GM18951 (cell line): ENCODE data around the gene FBXL19.
"Not testable (repeated sequence)": the region's sequence is repeated elsewhere in the genome, so short reads cannot be mapped to it uniquely, and the experiment has no call there.

Experiments
- POLR2A ChIP-seq: IDR thresholded peaks from 4 replicates; pipeline ENCODE4 v1.6.1; 2011; ENCODE audit warnings: mild to moderate bottlenecking; ENCODE audit not compliant: insufficient read length, insufficient read depth; ENCODE audit errors: extremely low read depth
- in situ Hi-C: fragments of 300-500 bp; cut with MboI; formaldehyde crosslinking; loops from one replicate; pipeline ENCODE4 v1.12.0; 2022; ENCODE audit warnings: low sequenced_read_pairs, mixed read lengths, inconsistent platforms; ENCODE audit not compliant: unreplicated experiment

FBXL19 gene

DNA sequence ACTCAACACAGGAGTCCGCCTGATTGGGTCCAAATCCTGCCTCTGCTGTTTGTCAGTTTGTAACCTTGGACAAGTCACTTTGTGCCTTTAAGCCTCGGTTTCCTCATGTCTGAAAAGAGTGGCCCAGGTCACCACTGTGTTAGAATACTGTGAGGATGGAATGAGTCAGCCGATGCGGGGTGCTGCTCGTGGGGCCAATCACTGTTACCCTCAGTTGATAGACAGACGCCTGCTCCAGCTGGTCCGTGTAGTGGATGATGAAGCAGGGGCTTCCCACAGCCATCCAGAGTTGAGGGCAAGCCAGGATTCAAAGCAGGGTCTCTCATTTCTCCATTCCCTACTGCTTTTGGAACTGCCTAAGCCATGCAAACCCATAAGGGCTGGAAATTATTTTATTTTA lies 5.8 kb downstream of the FBXL19 start:
- no peak for TF ChIP-seq POLR2A
- in situ Hi-C loops, result loop anchor here (10.0 kb wide), 1 partner anchor 164 kb away; the partner anchor contains the start of genes CFAP119 and RNF40

- in situ Hi-C loops, result no loop called here
- TF ChIP-seq POLR2A, result no peak
Measured at GRCh38 chr16:30930160-30930571, 6.8 kb downstream of the FBXL19 start.

- in situ Hi-C loops, result no loop called here
Measured at GRCh38 chr16:30931068-30931650, 7.8 kb downstream of the FBXL19 start.

DNA sequence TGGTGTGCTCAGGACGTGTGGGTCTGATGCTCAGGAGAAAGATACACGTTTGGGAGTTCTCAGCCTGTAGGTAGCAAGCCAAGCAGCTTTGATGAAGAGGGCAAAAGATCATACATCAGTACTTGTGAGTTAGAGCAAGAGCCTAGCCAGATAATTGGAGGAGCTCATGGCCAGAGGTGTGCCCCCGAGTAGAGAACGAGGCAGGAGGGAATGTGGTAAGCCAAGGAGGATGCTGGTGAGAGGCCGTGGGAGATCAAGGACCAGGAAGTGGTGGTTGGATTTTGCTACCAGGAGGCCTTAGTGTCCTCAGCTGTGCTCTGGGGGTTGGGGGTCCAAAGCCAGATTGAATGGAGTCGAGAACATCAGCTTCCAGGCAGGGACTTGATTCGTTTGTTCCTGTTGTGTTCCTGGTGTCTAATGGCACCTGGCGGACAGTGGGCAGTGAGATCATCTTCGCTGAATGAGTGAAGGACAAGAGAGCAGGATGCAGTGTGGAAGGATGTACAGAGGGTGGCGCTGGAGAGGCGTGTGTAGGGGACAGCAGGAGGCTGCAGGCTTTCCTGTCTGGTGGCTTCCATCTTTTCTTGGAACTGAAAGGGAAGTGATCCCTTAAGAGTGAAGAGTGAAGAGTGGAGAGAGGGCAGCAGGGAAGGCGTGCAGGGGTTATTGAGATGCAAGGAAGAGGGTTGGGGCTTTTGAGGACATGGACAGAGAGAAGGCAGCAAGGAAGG lies 11.6 kb downstream of the FBXL19 start:
- in situ Hi-C loops, result no loop called here
- TF ChIP-seq POLR2A, result no peak

More at GRCh38 chr16:30931068-30931650, 7.8 kb downstream of the FBXL19 start:
- TF ChIP-seq POLR2A, result no peak

DNA sequence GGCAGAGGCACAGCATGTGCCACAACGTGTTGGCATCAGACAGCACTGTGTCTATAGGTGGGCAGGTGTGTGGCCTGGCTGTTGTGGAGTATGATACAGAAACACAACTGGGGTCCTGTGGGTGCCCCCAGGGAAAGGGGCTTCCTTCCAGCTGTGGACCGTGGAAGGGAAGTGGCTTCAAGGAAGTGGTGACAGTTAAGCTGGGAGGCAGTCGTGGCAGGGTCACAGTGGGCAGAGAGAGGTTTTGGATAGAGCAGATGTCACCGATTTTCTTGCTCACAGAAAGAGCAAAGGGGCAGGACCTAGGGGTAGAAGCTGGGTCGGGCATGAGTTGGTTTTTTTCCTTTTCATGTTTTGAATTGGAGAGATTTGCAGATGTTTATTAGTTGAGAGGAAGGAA lies 14.3 kb downstream of the FBXL19 start:
- in situ Hi-C loops, result no loop called here
- no peak for TF ChIP-seq POLR2A

DNA sequence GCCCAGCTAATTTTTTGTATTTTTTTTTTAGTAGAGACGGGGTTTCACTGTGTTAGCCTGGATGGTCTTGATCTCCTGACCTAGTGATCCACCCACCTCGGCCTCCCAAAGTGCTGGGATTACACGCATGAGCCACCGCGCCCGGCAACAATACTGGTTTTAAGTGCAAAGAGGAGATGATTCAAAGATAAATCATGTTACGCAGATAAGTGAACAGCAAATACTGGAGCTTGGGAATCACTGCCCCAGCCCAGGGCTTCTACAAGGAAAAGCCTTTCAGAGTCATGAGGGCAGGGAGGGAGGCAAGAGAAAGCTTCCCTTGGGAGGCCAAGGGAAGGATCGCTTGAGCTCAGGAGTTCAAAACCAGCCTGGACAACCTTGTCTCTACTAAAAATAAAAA lies 16.2 kb downstream of the FBXL19 start:
- in situ Hi-C loops, result not testable (repeated sequence)

GRCh38 chr16:30941600-30942425 lies 18.4 kb downstream of the FBXL19 start:
- no peak for TF ChIP-seq POLR2A
- in situ Hi-C loops, result no loop called here

- in situ Hi-C loops, result no loop called here
- TF ChIP-seq POLR2A, result no peak
Measured at GRCh38 chr16:30942426-30942806, 19.0 kb downstream of the FBXL19 start.

GRCh38 chr16:30944352-30944751 lies 21.0 kb downstream of the FBXL19 start:
- in situ Hi-C loops, result no loop called here
- TF ChIP-seq POLR2A, result no peak

- TF ChIP-seq POLR2A, result no peak
- in situ Hi-C loops, result no loop called here
Measured at GRCh38 chr16:30946671-30947540, 23.5 kb downstream of the FBXL19 start.

GRCh38 chr16:30947541-30947858 lies 24.1 kb downstream of the FBXL19 start:
- in situ Hi-C loops, result no loop called here

GRCh38 chr16:30947859-30948666 lies 24.7 kb downstream of the FBXL19 start:
- in situ Hi-C loops, result no loop called here

More at GRCh38 chr16:30947541-30947858, 24.1 kb downstream of the FBXL19 start:
- no peak for TF ChIP-seq POLR2A

More at GRCh38 chr16:30947859-30948666, 24.7 kb downstream of the FBXL19 start:
- no peak for TF ChIP-seq POLR2A
